HL-60 (cell line): ENCODE measurements around the gene MMRN1.

Experiments used
- DNase-seq, 2 experiments: peaks; one replicate each; pipeline ENCODE4 v3.0.0-alpha.2; 2010 to 2020; ENCODE audit warnings: low read depth in 1 of 2, low spot score in 1 of 2
- H3K27ac ChIP-seq: fragments of 250-450 bp; sonication (Bioruptor Pico); replicated peaks from 2 replicates; pipeline ENCODE4 v1.5.1; 2020; ENCODE audit warnings: mild to moderate bottlenecking, moderate library complexity
- H3K27me3 ChIP-seq: fragments of 250-450 bp; sonication (Bioruptor Pico); 2 replicates; pipeline ENCODE4 v1.5.1; 2021; ENCODE audit warnings: mild to moderate bottlenecking, moderate library complexity; ENCODE audit not compliant: insufficient read depth, poor library complexity, severe bottlenecking
- H3K4me3 ChIP-seq: replicated peaks from 2 replicates; pipeline ENCODE4 v1.5.1; 2011; ENCODE audit warnings: mild to moderate bottlenecking, control low read depth, low read length; ENCODE audit not compliant: insufficient read depth
- CTCF ChIP-seq: IDR thresholded peaks from one replicate; pipeline ENCODE4 v1.5.1; 2011; ENCODE audit warnings: low read length, control low read depth, inconsistent platforms; ENCODE audit not compliant: insufficient read depth
- GABPA ChIP-seq: IDR thresholded peaks from 2 replicates; pipeline ENCODE4 v1.6.1; 2012; ENCODE audit warnings: low read depth
- POLR2AphosphoS5 ChIP-seq: IDR thresholded peaks from 2 replicates; pipeline ENCODE4 v1.6.1; 2012; ENCODE audit warnings: low read depth
- REST ChIP-seq: IDR thresholded peaks from 2 replicates; pipeline ENCODE4 v1.6.1; 2012; ENCODE audit warnings: low read depth; ENCODE audit not compliant: insufficient replicate concordance
- SPI1 ChIP-seq: IDR thresholded peaks from 2 replicates; pipeline ENCODE4 v1.6.1; 2012; ENCODE audit warnings: low read depth, mild to moderate bottlenecking, borderline replicate concordance

The MMRN1 gene

GRCh38 chr4:89952458-89952857 is 57.8 kb downstream of the MMRN1 start:
- no peak for DNase-seq
- TF ChIP-seq SPI1 (no peak), REST (no peak), CTCF (no peak), POLR2AphosphoS5 (no peak), GABPA (no peak)
- no peaks in the 10 kb centered on the region for H3K27me3 ChIP-seq
- H3K4me3 ChIP-seq: no peak overlapping the region
- no peak overlapping the region for H3K27ac ChIP-seq

- Histone ChIP-seq H3K27me3 (no peaks in the 10 kb centered on the region), H3K4me3 (no peak overlapping the region), H3K27ac (no peak overlapping the region)
- TF ChIP-seq POLR2AphosphoS5 (no peak), SPI1 (no peak), REST (no peak), CTCF (no peak), GABPA (no peak)
- DNase-seq: no peak
Measured at GRCh38 chr4:89954906-89955695, 60.4 kb downstream of the MMRN1 start.

- DNase-seq: no peak
- no peak overlapping the region for H3K27ac ChIP-seq
- TF ChIP-seq CTCF (no peak), SPI1 (no peak), REST (no peak), POLR2AphosphoS5 (no peak), GABPA (no peak)
- no peaks in the 10 kb centered on the region for H3K27me3 ChIP-seq
- no peak overlapping the region for H3K4me3 ChIP-seq
Measured at GRCh38 chr4:89957046-89957926, 62.6 kb downstream of the MMRN1 start.
